Fibroblast of upper back skin (primary cell): ENCODE results near the gene TTC12.

Source experiments
- DNase-seq: peaks from one replicate; pipeline ENCODE4 v3.0.0-alpha.2; 2013

Gene TTC12, protein sequence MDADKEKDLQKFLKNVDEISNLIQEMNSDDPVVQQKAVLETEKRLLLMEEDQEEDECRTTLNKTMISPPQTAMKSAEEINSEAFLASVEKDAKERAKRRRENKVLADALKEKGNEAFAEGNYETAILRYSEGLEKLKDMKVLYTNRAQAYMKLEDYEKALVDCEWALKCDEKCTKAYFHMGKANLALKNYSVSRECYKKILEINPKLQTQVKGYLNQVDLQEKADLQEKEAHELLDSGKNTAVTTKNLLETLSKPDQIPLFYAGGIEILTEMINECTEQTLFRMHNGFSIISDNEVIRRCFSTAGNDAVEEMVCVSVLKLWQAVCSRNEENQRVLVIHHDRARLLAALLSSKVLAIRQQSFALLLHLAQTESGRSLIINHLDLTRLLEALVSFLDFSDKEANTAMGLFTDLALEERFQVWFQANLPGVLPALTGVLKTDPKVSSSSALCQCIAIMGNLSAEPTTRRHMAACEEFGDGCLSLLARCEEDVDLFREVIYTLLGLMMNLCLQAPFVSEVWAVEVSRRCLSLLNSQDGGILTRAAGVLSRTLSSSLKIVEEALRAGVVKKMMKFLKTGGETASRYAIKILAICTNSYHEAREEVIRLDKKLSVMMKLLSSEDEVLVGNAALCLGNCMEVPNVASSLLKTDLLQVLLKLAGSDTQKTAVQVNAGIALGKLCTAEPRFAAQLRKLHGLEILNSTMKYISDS

GRCh38 chr11:113314389-113315301 is at the start of gene TTC12:
TSS of gene TTC12 (plus strand) at chr11:113314583. CDS start at chr11:113316258, 1,675 bp downstream.
- DNase-seq, result peak; percentile 78

DNA sequence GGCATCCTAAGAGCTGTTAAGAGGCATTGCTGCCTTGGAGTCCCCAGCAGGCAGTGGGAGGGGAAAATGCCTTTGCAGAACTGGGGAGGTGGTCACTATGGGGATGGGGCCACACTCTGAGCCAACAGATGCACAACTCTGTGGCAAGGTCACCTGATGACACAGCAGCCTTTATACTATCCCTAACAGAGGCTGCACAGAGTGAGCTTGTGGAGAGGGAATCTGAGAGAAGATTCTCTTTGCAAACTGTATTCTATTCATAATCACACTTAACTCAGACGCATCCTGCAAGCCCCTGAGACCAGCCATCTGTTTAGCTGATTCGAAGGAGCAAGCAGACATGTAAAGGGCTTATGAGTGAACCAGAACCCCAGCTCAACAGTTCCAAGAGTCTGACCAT is 49.0 kb upstream of the TTC12 start:
- DNase-seq, result no peak

GRCh38 chr11:113267493-113267892 is 46.9 kb upstream of the TTC12 start:
- DNase-seq, result no peak

DNA sequence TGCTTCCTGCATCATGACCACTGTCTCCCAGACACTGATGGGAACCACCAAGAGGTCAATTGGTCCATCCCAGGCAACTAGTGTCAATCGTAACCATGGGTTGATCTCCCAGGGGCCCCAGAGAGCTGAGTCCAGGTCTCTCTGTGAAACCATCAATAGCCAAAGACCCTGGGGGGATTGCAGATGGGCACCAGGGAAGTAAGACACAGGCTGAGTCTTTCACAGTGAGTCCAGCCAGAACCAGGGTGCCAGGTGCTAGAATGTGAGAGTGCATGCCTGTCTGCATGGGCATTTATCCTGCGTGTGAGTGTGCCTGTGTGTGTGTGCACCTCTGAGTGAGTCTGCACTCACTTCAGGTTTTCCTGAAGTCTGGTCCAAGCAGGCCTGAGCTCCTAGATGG is 45.3 kb upstream of the TTC12 start:
- DNase-seq, result no peak

DNA sequence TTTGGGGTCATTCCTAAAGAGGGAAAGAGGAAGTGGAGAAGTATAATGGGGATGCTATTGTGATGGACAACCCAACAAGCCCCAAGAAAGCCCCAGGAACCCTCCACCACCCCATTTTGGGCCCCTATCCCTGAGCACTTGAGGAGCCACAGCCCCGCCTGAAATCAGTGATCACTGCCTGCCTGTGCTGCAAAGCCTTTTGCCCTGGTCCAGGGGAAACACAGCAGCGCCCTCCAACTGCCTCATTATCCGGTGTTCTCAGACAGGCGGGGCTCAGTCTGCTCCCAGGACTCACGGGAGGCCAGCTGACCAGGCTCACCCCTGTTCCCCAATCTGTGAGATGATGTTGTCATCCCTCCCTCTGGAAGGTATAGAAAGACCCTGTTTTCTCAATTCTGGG is 44.7 kb upstream of the TTC12 start:
- no peak for DNase-seq

- no peak for DNase-seq
These were observed 44.3 kb upstream of the TTC12 start for GRCh38 chr11:113270080-113270479.

GRCh38 chr11:113271551-113272245 is 42.7 kb upstream of the TTC12 start:
- DNase-seq, result no peak

DNA sequence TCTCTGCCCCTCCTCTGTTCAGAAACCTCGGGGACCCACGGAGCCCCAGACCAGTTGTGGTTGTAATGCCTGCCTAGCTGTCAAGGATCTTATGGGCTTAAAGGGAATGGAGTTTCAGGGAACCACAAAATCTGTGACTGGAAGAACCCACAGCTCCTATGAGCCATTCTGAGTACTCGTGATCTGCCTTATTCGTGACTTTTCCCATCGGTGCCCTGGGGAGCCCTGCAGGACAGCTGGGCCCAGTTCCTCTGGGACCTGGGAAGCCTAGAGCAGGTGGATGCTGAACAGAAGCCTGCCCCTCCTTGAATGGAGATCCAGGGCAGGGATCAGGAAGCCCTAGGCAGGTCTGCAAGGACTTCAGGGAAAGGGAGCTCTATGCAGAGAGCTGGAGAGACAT is 42.1 kb upstream of the TTC12 start:
- no peak for DNase-seq

DNA sequence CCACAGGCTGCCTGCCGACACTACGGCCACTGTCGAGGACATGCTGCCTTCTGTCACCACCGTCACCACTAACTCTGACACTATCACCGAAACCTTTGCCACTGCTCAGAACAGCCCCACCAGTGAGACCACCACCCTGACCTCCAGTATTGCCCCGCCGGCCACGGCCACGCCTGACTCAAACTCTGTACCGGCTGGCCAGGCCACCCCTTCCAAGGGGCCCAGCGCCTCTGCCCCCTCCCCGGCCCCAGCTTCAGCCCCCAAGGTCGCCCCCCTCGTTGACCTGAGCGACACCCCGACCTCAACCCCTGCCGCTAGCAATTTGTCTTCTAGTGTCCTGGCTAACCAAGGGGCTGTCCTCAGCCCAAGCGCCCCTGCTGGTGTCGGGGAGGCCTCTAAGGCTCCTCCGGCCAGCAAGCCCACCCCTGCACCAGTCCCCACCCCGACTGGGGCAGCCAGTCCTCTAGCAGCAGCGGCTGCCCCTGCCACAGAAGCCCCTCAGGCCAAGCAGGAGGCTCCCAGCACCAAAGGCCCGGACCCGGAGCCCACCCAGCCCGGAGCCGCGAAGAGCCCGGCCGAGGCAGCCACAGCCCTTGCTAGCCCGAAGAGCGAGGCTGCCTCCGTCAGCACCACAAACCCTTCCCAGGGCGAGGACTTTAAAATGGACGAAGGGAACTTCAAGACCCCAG is 41.3 kb upstream of the TTC12 start:
- DNase-seq, result no peak

DNA sequence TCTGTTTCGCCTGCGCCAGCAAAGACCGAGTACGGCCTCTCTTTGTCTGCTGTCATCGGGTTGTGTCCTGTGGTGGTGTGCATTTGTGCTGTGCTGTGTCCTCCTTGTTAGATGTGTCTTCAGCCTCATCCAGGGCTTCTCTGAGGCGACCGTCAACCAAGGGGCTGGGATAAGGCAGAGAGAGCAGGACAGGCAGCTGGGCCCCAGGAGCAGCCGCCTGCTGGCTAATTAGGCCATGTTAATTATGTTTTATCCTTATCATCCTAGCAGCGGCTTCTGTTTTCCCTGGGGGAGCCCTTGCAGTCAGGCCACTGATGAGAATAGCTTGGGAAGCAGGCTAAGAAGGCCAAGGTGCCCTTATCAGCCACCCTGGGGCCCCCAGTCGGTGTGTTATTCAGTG is 40.7 kb upstream of the TTC12 start:
- DNase-seq, result no peak

DNA sequence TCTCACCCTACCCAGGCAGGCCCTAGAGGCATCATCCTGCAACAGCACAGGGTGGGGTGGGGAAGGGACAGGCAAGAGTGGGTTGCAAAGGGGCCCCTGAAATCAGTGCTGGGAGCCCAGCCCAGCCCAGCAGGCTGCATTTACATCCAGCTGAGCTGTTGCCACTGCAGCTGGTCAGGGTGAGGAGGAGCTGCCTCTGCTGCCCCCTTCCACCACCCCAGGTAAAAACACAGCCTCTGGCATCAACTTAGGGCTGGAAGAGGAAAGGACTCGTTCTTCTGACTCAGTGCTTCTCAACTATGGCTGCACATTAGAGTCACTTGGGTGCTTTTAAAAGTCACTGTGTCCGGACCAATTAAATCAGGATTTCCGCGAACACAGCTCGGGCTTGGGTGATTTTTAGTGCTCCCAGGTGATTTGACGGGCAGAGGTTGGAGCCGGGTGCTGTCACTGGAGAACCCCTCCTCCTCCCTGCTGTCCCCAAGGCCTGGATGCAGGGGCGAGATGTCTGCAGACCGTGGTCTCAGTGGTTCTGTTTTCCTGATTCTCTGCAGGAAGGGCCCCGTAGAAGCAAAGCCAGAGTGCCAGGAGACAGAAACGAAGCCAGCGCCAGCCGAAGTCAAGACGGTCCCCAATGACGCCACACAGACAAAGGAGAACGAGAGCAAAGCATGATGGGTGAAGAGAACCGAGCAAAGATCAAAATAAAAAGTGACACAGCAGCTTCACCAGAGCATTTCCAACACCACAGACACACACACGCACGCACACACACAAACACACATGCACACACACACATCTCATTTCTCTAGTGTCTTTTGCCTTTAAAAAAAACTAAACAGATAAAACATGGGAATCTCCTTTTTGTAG is 39.4 kb upstream of the TTC12 start:
- no peak for DNase-seq

DNA sequence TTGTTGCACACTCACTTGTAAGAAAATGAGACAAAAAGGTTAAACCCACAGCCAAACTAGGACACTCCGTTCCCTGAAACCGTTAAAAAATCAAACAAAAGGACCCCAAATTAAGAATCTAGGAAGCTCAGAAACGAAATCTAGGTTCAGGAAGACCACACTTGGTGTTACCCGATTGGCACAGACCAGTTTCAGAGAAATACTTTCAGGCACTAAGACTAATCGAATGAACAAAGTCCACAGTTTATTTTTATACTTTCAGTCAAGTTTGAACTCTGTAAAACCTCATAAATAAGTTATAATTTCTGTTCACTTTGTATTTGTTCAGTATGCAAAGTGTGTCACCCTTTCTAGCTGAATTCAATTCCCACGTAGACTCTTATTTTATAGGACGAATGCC is 38.8 kb upstream of the TTC12 start:
- DNase-seq, result no peak

- no peak for DNase-seq
These were observed 37.9 kb upstream of the TTC12 start for GRCh38 chr11:113276466-113276865.

DNA sequence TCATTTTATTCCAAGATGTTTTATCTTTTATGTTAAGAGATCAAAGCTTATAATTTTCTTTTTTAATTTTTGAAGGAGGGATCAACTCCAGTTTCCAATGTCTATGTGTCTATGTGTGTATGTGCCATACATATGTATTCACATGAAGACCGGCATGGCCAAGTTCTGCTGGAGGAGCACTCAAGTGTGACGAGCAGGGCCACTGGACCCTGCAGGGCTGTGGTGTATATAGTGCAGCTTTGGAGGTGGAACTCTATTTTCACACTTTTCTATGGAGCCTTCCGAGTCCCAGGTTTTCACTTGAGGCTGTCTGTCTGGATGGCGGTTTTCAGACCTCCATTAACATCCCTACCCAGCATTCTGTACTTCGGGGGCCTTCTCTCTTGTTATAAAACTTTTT is 36.5 kb upstream of the TTC12 start:
- no peak for DNase-seq

- no peak for DNase-seq
These were observed 35.9 kb upstream of the TTC12 start for GRCh38 chr11:113278481-113278880.

GRCh38 chr11:113278925-113279324 is 35.5 kb upstream of the TTC12 start:
- DNase-seq, result no peak

DNA sequence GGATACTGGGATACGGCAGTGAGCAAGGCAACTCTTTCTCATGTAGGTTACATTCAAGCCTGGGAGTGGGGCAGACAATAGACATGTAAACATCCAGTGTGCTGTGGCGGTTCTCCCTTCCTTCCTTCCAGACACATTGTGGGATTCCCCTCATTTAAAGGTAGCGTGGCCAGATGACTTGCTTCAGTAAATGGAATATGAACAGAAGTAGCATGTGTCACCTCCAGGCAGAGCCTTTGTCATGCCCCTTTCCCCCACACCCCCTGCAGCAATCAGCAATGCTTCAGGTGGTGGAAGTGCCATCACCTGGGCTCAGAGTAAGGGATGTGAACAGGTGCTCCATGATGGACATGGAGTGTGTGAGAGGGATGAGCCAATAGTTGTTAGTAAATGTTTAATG is 34.8 kb upstream of the TTC12 start:
- DNase-seq, result no peak

GRCh38 chr11:113281052-113281725 is 33.2 kb upstream of the TTC12 start:
- no peak for DNase-seq

- no peak for DNase-seq
These were observed 31.4 kb upstream of the TTC12 start for GRCh38 chr11:113282898-113283437.

GRCh38 chr11:113283881-113284280 is 30.5 kb upstream of the TTC12 start:
- no peak for DNase-seq
